Measurements from ENCODE around the gene EME1.

DNA sequence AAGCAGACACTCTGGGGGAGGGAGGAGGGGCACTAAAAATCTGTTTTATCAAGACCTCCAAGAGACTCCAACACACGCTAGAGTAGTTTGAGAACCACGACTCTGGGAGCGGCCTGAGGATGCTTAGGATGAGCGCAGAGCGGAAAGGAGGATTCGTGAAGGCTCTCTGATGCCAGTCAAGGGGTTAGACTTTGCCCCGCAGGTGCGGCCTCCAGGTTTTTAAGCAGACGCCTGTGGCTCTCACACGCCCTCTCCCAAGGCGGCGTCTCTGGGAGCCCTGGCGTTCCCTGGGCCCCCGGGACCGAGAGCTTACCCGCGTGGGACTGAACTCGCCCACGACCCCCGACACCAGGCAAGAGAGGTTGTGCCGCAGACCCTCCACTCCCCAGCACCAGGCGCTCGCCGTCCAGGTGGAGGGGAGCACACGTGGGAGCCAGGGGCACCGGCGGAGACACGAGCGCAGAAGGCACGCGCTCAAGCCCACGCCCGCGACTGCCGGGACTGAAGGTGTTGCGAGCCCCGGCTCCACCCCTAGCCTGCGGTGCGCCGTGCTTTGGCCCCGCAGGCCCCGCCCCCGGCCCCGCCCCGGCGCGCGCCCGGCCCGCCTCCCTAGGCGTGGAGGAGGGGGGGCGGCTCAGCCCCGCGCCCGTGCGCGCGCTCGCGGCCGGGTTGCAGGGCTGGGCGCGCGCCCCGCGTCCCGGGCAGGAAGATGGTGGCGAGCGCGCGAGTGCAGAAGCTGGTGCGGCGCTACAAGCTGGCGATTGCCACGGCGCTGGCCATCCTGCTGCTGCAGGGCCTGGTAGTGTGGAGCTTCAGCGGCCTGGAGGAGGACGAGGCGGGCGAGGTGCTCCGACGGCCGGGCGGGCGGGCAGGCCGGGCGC is 27.4 kb upstream of the EME1 start, which contains the start of gene XYLT2:
- peak; percentile 82 for TF ChIP-seq POLR2A (IDR thresholded peaks at IDR 0.05; ENCODE audit: low read depth, low read length)
- TF ChIP-seq POLR2AphosphoS5 (IDR thresholded peaks at IDR 0.05; ENCODE audit: low read depth, low read length) = peak; percentile 38; the same call in 1 of the 2 replicates
- TF ChIP-seq TAF1 (IDR thresholded peaks at IDR 0.05; ENCODE audit: borderline replicate concordance, low read depth, low read length) = 0 out of 2 replicates have a peak, but pooled peaks have one; percentile 40

Data from GM12892 (cell line).